NT2/D1 (cell line): Measurements from ENCODE around the gene TBC1D22A.

Experiments used
- YY1 ChIP-seq: IDR thresholded peaks from 2 replicates; pipeline ENCODE4 v1.6.1; 2011; ENCODE audit not compliant: insufficient read length, insufficient read depth
- ZNF274 ChIP-seq: IDR thresholded peaks from 2 replicates; pipeline ENCODE4 v1.6.1; 2011; ENCODE audit warnings: mild to moderate bottlenecking, low read depth, low read length

- no peak for TF ChIP-seq ZNF274
- TF ChIP-seq YY1: no peak
Measured at GRCh38 chr22:47059701-47060161, 297.3 kb downstream of the TBC1D22A start.
